Measurements from ENCODE around the gene KIRREL3. TPM values are rescaled to one million over a fixed set of nuclear protein-coding genes. Genes with fewer than 3 reads are reported as not detected.

The KIRREL3 gene
- total and polyA plus RNA-seq, 2 of the 8 experiments (the other 6 are each of a cell fraction or from before 2014, with no cell fraction given) = 0.29 to 0.32 TPM

DNA sequence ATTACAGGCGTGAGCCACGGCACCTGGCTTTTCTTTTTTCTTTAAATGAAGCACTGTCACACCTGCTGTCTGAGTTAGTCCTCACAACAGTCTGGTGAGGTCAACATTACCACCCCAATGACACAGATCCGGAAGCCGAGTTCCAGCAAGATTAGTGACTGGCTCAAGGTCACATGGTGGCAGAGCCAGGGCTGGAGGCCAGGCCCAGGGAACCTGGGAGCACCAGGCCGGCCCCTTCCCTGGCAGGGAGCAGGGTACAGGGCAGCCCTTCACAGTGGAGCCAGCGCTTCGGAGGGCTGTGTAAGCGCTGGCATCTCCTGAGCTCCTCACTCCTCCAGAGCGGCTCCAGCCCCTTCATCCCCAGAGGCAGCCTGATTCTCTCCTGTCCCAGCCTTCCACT is 526.4 kb downstream of the KIRREL3 start:
- Histone ChIP-seq H2AFZ (ENCODE audit: low read length) (no peak overlapping the region), H3K27me3 (replicated peaks in 1 of 4; ENCODE audit: control insufficient read depth in 3 of 4, extremely low read depth in 1 of 4, insufficient read depth in 3 of 4, low read length in 3 of 4) (no peaks in the 10 kb centered on the region), H3K27ac (ENCODE audit: low read depth, low read length) (no peak overlapping the region), H3K9ac (replicated peaks in 1 of 4; ENCODE audit: extremely low read depth in 1 of 4, low read depth in 3 of 4, low read length in 3 of 4) (no peak overlapping the region), H2BK20ac (ENCODE audit: low read length) (no peak overlapping the region), H3K56ac (replicated peaks; ENCODE audit: insufficient read length, low read depth, low read length) (no peak overlapping the region), H4K91ac (replicated peaks; ENCODE audit: insufficient read length, low read length) (no peak overlapping the region), H3K79me2 (ENCODE audit: control insufficient read depth in 1 of 2, insufficient read depth in 2 of 2, low read length in 2 of 2) (no peaks in the 10 kb centered on the region), H2BK120ac (replicated peaks; ENCODE audit: low read depth, low read length) (no peak overlapping the region), H4K8ac (ENCODE audit: extremely low read depth, insufficient read depth, low read length) (no peak overlapping the region), H2BK5ac (ENCODE audit: low read depth, low read length) (no peak overlapping the region), H3K23ac (ENCODE audit: insufficient read length) (no peak overlapping the region), H3K4me1 (replicated peaks in 1 of 4; ENCODE audit: control insufficient read depth in 3 of 4, insufficient read depth in 4 of 4, low read length in 3 of 4) (peaks cover 0 to 3% (median 0%) of the 10 kb centered on the region in 4 experiments; a peak in 2 of 7 replicates), H3K9me3 (ENCODE audit: insufficient read depth in 2 of 2, low read depth in 1 of 2, low read length in 1 of 2) (no peaks in the 10 kb centered on the region), H3K79me1 (ENCODE audit: low read depth, low read length) (no peaks in the 10 kb centered on the region), H3K18ac (ENCODE audit: extremely low read depth, low read length) (no peak overlapping the region), H4K5ac (ENCODE audit: insufficient read length, low read depth, low read length) (no peak overlapping the region), H2BK12ac (ENCODE audit: low read depth, low read length) (no peak overlapping the region), H3K36me3 (ENCODE audit: control insufficient read depth in 2 of 4, insufficient read depth in 4 of 4, low read length in 3 of 4) (no peaks in the 10 kb centered on the region), H2AK5ac (ENCODE audit: low read depth, low read length) (no peak overlapping the region), H3K4me3 (ENCODE audit: extremely low read depth in 1 of 4, insufficient read depth in 2 of 4, low read depth in 3 of 4, low read length in 4 of 4) (no peak overlapping the region), H3K4me2 (ENCODE audit: insufficient read depth in 1 of 2, low read depth in 2 of 2, low read length in 2 of 2) (no peak overlapping the region), H2BK15ac (ENCODE audit: low read length) (no peak overlapping the region), H3K4ac (replicated peaks; ENCODE audit: insufficient read length, low read depth, low read length) (no peak overlapping the region), H4K20me1 (replicated peaks in 1 of 2; ENCODE audit: control insufficient read depth in 1 of 2, insufficient read depth in 2 of 2, low read length in 2 of 2) (no peaks in the 10 kb centered on the region), H3K23me2 (ENCODE audit: low read depth, low read length) (peaks cover 4% of the 10 kb centered on the region; the same call in 1 of the 2 replicates), H3K14ac (ENCODE audit: insufficient read length) (no peak overlapping the region)
- no peak for FAIRE-seq
- no peak for TF ChIP-seq BRCA1 (IDR thresholded peaks at IDR 0.05; ENCODE audit: low read depth, low read length)
- CTCF ChIA-PET (ENCODE audit: partially characterized antibody) = interaction anchor here (0.7 to 3.0 kb wide), 2 partner anchors 10 to 263 kb away, joined by 3 to 15 read pairs; no protein-coding TSS in a partner anchor
- DNase-seq (ENCODE audit: low read depth in 1 of 2, low spot score in 2 of 2) = no peak
- POLR2A ChIA-PET (ENCODE audit: partially characterized antibody) = no interaction called here
- 91% methylated on average over 9 of the region's 9 CpGs; no CpG with 5 or more reads in 1 of the 2 experiments for WGBS, 2 experiments (ENCODE audit: extremely low coverage in 1 of 2, insufficient coverage in 1 of 2, insufficient read length in 1 of 2, insufficient replicate concordance in 2 of 2, low coverage in 1 of 2, low lambda C conversion rate in 2 of 2, missing lambda C conversion rate in 1 of 2)

Measured in H1 (cell line).